WTC11 (cell line): ENCODE measurements around the gene ARHGAP15. TPM values are rescaled to one million over a fixed set of nuclear protein-coding genes. Genes with fewer than 3 reads are reported as not detected.
A peak's percentile ranks its signal among the peaks of the same experiment; 100 is the strongest.

ENCODE experiments used
- ATAC-seq: fragments of 200-7000 bp; cut with Tn5 transposase; 2 replicates; pipeline ENCODE4 v1.10.0; 2021; ENCODE audit warnings: mild to moderate bottlenecking, moderate library complexity
- CTCF ChIA-PET: fragments of 300-600 bp; sonication (Branson Sonifier 250); formaldehyde crosslinking; loops from one replicate; lab custom pipeline; 2021; ENCODE audit warnings: antibody characterized with exemption; lab: Charles Lee
- POLR2A ChIA-PET: fragments of 350-600 bp; sonication (Branson Sonifier 250); formaldehyde crosslinking; loops from one replicate; lab custom pipeline; 2021; ENCODE audit warnings: antibody characterized with exemption; lab: Charles Lee
- DNase-seq: peaks from one replicate; pipeline ENCODE4 v3.0.0; 2021; ENCODE audit warnings: low spot score
- H3K27ac Mint-ChIP-seq: 2 replicates; pipeline ENCODE4 v1.8.0; 2021; ENCODE audit warnings: mixed read lengths
- H3K27me3 Mint-ChIP-seq: 2 replicates; pipeline ENCODE4 v1.8.0; 2021; ENCODE audit warnings: low read depth, mild to moderate bottlenecking, moderate library complexity, mixed read lengths
- H3K36me3 Mint-ChIP-seq: 2 replicates; pipeline ENCODE4 v1.8.0; 2021; ENCODE audit warnings: mixed read lengths
- H3K4me1 Mint-ChIP-seq: 2 replicates; pipeline ENCODE4 v1.8.0; 2022; ENCODE audit warnings: mixed read lengths
- H3K4me3 Mint-ChIP-seq: 2 replicates; pipeline ENCODE4 v1.8.0; 2021; ENCODE audit warnings: mild to moderate bottlenecking, moderate library complexity, mixed read lengths
- H3K9me3 Mint-ChIP-seq: 2 replicates; pipeline ENCODE4 v1.8.0; 2021; ENCODE audit warnings: mixed read lengths
- ATF1 ChIP-seq: sonication (generic); formaldehyde crosslinking; IDR thresholded peaks from 2 replicates; pipeline ENCODE4 v1.8.1; 2023; ENCODE audit warnings: mild to moderate bottlenecking, moderate library complexity, missing genetic modification reagents
- ATF3 ChIP-seq: sonication (generic); formaldehyde crosslinking; conservative IDR thresholded peaks from 2 replicates; pipeline ENCODE4 v1.8.1; 2022; ENCODE audit warnings: mild to moderate bottlenecking, missing genetic modification reagents
- EMX1 ChIP-seq: fragments of 250-450 bp; sonication (Bioruptor Pico); IDR thresholded peaks from 2 replicates; pipeline ENCODE4 v1.8.0; 2021; ENCODE audit warnings: mild to moderate bottlenecking
- FOXP1 ChIP-seq: sonication (generic); formaldehyde crosslinking; IDR thresholded peaks from 2 replicates; pipeline ENCODE4 v1.8.0; 2022; ENCODE audit warnings: missing genetic modification reagents, mild to moderate bottlenecking, moderate library complexity, borderline replicate concordance
- GRHL2 ChIP-seq: fragments of 250-450 bp; sonication (Bioruptor Pico); IDR thresholded peaks from 2 replicates; pipeline ENCODE4 v1.8.0; 2022; ENCODE audit warnings: mild to moderate bottlenecking, moderate library complexity; ENCODE audit not compliant: insufficient replicate concordance, severe bottlenecking
- IRF2 ChIP-seq: sonication (generic); formaldehyde crosslinking; IDR thresholded peaks from 2 replicates; pipeline ENCODE4 v1.8.0; 2022; ENCODE audit warnings: low read depth, missing genetic modification reagents, borderline replicate concordance
- MXD4 ChIP-seq: fragments of 250-450 bp; sonication (Bioruptor Pico); IDR thresholded peaks from 2 replicates; pipeline ENCODE4 v1.8.0; 2021; ENCODE audit warnings: mild to moderate bottlenecking, moderate library complexity, borderline replicate concordance
- MYBL2 ChIP-seq: sonication (generic); formaldehyde crosslinking; IDR thresholded peaks from 2 replicates; pipeline ENCODE4 v1.8.1; 2023; ENCODE audit warnings: mild to moderate bottlenecking, moderate library complexity, missing genetic modification reagents
- NFE2L1 ChIP-seq: sonication (generic); formaldehyde crosslinking; IDR thresholded peaks from 2 replicates; pipeline ENCODE4 v1.8.1; 2023; ENCODE audit warnings: missing genetic modification reagents
- NFYB ChIP-seq: sonication (generic); formaldehyde crosslinking; conservative IDR thresholded peaks from 2 replicates; pipeline ENCODE4 v1.8.0; 2022; ENCODE audit warnings: low read depth, missing genetic modification reagents
- NR1H2 ChIP-seq: sonication (generic); formaldehyde crosslinking; IDR thresholded peaks from 2 replicates; pipeline ENCODE4 v1.9.0; 2021; ENCODE audit warnings: mild to moderate bottlenecking, moderate library complexity, missing genetic modification reagents
- NR3C1 ChIP-seq: sonication (generic); formaldehyde crosslinking; conservative IDR thresholded peaks from 2 replicates; pipeline ENCODE4 v1.8.1; 2023; ENCODE audit warnings: low read depth, mild to moderate bottlenecking, missing genetic modification reagents
- TCF7 ChIP-seq: sonication (generic); formaldehyde crosslinking; IDR thresholded peaks from 2 replicates; pipeline ENCODE4 v1.8.0; 2022; ENCODE audit warnings: mild to moderate bottlenecking, low read depth, missing genetic modification reagents, moderate library complexity
- TEAD4 ChIP-seq: sonication (generic); formaldehyde crosslinking; IDR thresholded peaks from 2 replicates; pipeline ENCODE4 v1.8.0; 2022; ENCODE audit warnings: mild to moderate bottlenecking, missing genetic modification reagents
- ZNF232 ChIP-seq: sonication (generic); formaldehyde crosslinking; IDR thresholded peaks from 2 replicates; pipeline ENCODE4 v1.8.0; 2022; ENCODE audit warnings: mild to moderate bottlenecking, missing genetic modification reagents
- total RNA-seq: library from RNA; stranded (reverse); gene quantifications from 3 replicates; pipeline ENCODE4 v1.2.3, GENCODE V29; 2021
- TF ChIP-seq, protein P1 (sequence below): sonication (generic); formaldehyde crosslinking; IDR thresholded peaks from 2 replicates; pipeline ENCODE4 v1.8.1; 2022; ENCODE audit warnings: mild to moderate bottlenecking, missing genetic modification reagents, moderate library complexity, borderline replicate concordance
- TF ChIP-seq, protein P2 (sequence below): sonication (generic); formaldehyde crosslinking; IDR thresholded peaks from 2 replicates; pipeline ENCODE4 v1.8.0; 2022; ENCODE audit warnings: mild to moderate bottlenecking, missing genetic modification reagents
- TF ChIP-seq, protein P3 (sequence below): sonication (generic); formaldehyde crosslinking; IDR thresholded peaks from 2 replicates; pipeline ENCODE4 v1.8.0; 2023; ENCODE audit warnings: missing genetic modification reagents, mild to moderate bottlenecking, borderline replicate concordance
- TF ChIP-seq, protein P4 (sequence below): sonication (generic); formaldehyde crosslinking; IDR thresholded peaks from 2 replicates; pipeline ENCODE4 v1.8.1; 2023; ENCODE audit warnings: mild to moderate bottlenecking, moderate library complexity, missing genetic modification reagents
- TF ChIP-seq, protein P5 (sequence below): sonication (generic); formaldehyde crosslinking; IDR thresholded peaks from 2 replicates; pipeline ENCODE4 v1.8.0; 2022; ENCODE audit warnings: mild to moderate bottlenecking, missing genetic modification reagents

ARHGAP15 gene
- total RNA-seq, 1 experiment from 2014 or later = 0.28 TPM

DNA sequence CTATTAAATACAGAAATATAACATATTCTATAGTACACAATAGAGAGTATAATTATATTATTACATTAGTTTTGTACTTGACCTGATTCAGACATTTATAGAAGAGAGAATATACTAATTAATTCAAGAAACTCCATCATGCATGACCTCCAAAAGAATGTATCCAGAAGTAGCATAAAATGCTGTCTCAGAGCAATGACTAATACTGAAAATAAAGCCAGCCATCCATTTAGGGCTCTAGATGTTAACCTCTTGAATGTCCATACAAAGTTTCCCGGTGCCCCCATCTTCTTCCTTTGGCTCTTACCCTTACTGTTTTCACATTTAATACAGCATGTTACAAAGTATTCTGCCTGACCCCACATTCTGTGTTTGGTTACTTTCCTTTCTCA lies 102.0 kb downstream of the ARHGAP15 start:
- no peak for TF ChIP-seq IRF2
- TF ChIP-seq NR1H2 (CRISPR knock-in tag) = no peak
- no peak for TF ChIP-seq FOXP1 (CRISPR knock-in tag)
- TF ChIP-seq, protein P1, sequence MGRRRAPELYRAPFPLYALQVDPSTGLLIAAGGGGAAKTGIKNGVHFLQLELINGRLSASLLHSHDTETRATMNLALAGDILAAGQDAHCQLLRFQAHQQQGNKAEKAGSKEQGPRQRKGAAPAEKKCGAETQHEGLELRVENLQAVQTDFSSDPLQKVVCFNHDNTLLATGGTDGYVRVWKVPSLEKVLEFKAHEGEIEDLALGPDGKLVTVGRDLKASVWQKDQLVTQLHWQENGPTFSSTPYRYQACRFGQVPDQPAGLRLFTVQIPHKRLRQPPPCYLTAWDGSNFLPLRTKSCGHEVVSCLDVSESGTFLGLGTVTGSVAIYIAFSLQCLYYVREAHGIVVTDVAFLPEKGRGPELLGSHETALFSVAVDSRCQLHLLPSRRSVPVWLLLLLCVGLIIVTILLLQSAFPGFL (CRISPR knock-in tag) = no peak
- no peak for TF ChIP-seq NFE2L1 (CRISPR knock-in tag)
- no peak for TF ChIP-seq GRHL2 (CRISPR knock-in tag)
- TF ChIP-seq, protein P2, sequence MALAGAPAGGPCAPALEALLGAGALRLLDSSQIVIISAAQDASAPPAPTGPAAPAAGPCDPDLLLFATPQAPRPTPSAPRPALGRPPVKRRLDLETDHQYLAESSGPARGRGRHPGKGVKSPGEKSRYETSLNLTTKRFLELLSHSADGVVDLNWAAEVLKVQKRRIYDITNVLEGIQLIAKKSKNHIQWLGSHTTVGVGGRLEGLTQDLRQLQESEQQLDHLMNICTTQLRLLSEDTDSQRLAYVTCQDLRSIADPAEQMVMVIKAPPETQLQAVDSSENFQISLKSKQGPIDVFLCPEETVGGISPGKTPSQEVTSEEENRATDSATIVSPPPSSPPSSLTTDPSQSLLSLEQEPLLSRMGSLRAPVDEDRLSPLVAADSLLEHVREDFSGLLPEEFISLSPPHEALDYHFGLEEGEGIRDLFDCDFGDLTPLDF (CRISPR knock-in tag) = no peak
- TF ChIP-seq ATF1 = no peak
- TF ChIP-seq NFYB (CRISPR knock-in tag) = no peak
- no peak for TF ChIP-seq ATF3 (CRISPR knock-in tag)
- TF ChIP-seq MXD4 (CRISPR knock-in tag) = no peak
- Mint-ChIP-seq H3K4me1 (peaks cover 22% of the 10 kb centered on the region), H3K27me3 (no peaks in the 10 kb centered on the region), H3K9me3 (peaks cover 16% of the 10 kb centered on the region), H3K4me3 (no peak overlapping the region), H3K27ac (peak overlapping the region; percentile 3; the same call in 1 of the 2 replicates), H3K36me3 (peaks cover 6% of the 10 kb centered on the region)
- DNase-seq = no peak
- CTCF ChIA-PET = interaction anchor here (0.6 to 1.0 kb wide), 3 partner anchors 9 to 69 kb away, joined by 3 read pairs; no protein-coding TSS in a partner anchor
- POLR2A ChIA-PET = no interaction called here
- ATAC-seq = no peak

DNA sequence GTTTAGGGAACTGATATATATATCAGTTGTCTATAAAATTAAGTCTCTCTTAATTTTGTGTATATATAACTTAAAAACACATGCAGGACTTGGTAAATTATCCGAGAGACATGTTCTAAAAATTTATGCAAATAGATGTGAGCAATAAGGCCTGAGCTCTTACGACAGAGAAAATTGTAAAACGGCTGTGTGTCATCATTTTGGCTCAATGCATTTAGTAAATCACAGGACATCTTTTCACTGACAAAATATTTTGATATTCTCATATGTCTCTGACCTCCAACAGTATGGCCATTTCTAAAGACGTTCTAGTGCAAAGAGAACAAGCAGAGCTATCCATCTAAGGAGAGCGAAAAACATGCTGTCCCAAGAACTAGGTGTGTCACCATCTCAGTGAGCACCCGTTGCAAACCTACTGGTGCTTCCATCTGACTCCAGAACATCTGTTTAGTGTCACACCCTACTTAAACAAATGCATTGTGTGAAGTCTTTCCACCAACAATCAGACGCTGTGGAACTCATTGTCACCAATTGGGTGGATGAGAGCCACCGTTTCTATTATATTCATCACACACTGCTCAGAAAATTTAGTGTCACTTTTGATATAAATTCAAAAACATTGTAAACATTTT lies 108.0 kb downstream of the ARHGAP15 start:
- POLR2A ChIA-PET = no interaction called here
- Mint-ChIP-seq H3K4me3 (no peak overlapping the region), H3K4me1 (peaks cover 15% of the 10 kb centered on the region), H3K27ac (no peak overlapping the region), H3K36me3 (peaks cover 6% of the 10 kb centered on the region), H3K9me3 (peaks cover 16% of the 10 kb centered on the region), H3K27me3 (no peaks in the 10 kb centered on the region)
- CTCF ChIA-PET = no interaction called here
- TF ChIP-seq TEAD4 (CRISPR knock-in tag) (no peak), EMX1 (no peak), ZNF232 (CRISPR knock-in tag) (no peak), NR3C1 (CRISPR knock-in tag) (no peak), TCF7 (CRISPR knock-in tag) (no peak), NR1H2 (CRISPR knock-in tag) (no peak), MXD4 (CRISPR knock-in tag) (no peak), IRF2 (no peak), MYBL2 (CRISPR knock-in tag) (no peak)
- TF ChIP-seq, protein P3, sequence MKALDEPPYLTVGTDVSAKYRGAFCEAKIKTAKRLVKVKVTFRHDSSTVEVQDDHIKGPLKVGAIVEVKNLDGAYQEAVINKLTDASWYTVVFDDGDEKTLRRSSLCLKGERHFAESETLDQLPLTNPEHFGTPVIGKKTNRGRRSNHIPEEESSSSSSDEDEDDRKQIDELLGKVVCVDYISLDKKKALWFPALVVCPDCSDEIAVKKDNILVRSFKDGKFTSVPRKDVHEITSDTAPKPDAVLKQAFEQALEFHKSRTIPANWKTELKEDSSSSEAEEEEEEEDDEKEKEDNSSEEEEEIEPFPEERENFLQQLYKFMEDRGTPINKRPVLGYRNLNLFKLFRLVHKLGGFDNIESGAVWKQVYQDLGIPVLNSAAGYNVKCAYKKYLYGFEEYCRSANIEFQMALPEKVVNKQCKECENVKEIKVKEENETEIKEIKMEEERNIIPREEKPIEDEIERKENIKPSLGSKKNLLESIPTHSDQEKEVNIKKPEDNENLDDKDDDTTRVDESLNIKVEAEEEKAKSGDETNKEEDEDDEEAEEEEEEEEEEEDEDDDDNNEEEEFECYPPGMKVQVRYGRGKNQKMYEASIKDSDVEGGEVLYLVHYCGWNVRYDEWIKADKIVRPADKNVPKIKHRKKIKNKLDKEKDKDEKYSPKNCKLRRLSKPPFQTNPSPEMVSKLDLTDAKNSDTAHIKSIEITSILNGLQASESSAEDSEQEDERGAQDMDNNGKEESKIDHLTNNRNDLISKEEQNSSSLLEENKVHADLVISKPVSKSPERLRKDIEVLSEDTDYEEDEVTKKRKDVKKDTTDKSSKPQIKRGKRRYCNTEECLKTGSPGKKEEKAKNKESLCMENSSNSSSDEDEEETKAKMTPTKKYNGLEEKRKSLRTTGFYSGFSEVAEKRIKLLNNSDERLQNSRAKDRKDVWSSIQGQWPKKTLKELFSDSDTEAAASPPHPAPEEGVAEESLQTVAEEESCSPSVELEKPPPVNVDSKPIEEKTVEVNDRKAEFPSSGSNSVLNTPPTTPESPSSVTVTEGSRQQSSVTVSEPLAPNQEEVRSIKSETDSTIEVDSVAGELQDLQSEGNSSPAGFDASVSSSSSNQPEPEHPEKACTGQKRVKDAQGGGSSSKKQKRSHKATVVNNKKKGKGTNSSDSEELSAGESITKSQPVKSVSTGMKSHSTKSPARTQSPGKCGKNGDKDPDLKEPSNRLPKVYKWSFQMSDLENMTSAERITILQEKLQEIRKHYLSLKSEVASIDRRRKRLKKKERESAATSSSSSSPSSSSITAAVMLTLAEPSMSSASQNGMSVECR (CRISPR knock-in tag) = no peak
- TF ChIP-seq, protein P4, sequence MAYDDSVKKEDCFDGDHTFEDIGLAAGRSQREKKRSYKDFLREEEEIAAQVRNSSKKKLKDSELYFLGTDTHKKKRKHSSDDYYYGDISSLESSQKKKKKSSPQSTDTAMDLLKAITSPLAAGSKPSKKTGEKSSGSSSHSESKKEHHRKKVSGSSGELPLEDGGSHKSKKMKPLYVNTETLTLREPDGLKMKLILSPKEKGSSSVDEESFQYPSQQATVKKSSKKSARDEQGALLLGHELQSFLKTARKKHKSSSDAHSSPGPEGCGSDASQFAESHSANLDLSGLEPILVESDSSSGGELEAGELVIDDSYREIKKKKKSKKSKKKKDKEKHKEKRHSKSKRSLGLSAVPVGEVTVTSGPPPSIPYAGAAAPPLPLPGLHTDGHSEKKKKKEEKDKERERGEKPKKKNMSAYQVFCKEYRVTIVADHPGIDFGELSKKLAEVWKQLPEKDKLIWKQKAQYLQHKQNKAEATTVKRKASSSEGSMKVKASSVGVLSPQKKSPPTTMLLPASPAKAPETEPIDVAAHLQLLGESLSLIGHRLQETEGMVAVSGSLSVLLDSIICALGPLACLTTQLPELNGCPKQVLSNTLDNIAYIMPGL (CRISPR knock-in tag) = no peak
- TF ChIP-seq, protein P5, sequence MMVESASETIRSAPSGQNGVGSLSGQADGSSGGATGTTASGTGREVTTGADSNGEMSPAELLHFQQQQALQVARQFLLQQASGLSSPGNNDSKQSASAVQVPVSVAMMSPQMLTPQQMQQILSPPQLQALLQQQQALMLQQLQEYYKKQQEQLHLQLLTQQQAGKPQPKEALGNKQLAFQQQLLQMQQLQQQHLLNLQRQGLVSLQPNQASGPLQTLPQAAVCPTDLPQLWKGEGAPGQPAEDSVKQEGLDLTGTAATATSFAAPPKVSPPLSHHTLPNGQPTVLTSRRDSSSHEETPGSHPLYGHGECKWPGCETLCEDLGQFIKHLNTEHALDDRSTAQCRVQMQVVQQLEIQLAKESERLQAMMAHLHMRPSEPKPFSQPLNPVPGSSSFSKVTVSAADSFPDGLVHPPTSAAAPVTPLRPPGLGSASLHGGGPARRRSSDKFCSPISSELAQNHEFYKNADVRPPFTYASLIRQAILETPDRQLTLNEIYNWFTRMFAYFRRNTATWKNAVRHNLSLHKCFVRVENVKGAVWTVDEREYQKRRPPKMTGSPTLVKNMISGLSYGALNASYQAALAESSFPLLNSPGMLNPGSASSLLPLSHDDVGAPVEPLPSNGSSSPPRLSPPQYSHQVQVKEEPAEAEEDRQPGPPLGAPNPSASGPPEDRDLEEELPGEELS (CRISPR knock-in tag) = no peak
- DNase-seq (no peak), ATAC-seq (no peak)
